Umbilical cord (tissue), 2 donors: ENCODE results near the gene CARD14. TPM values are rescaled to one million over a fixed set of nuclear protein-coding genes. Genes with fewer than 3 reads are reported as not detected.
"Not testable (repeated sequence)": the region's sequence is repeated elsewhere in the genome, so short reads cannot be mapped to it uniquely, and the experiment has no call there.

Source experiments
- DNase-seq: peaks from one replicate; pipeline ENCODE4 v3.0.0-alpha.2; 2015; ENCODE audit warnings: low spot score
- total RNA-seq: library from RNA; depleted of rRNA; stranded (reverse); fragments of >200 nt; gene quantifications from one replicate; pipeline ENCODE4 v1.2.3, GENCODE V29; 2014; ENCODE audit warnings: low replicate concordance; ENCODE audit not compliant: insufficient read depth

The CARD14 gene
- total RNA-seq, 1 donor from 2014 or later, result 3.9 TPM

- DNase-seq, result no peak
Observed at GRCh38 chr17:80223838-80224497, 54.1 kb downstream of the CARD14 start.

GRCh38 chr17:80224683-80225082, 54.9 kb downstream of the CARD14 start:
- no peak for DNase-seq

- no peak for DNase-seq
Observed at GRCh38 chr17:80225230-80225629, 55.4 kb downstream of the CARD14 start.

- no peak for DNase-seq
Observed at GRCh38 chr17:80227156-80227555, 57.3 kb downstream of the CARD14 start.

GRCh38 chr17:80227666-80228065, 57.8 kb downstream of the CARD14 start:
- DNase-seq, result no peak

GRCh38 chr17:80228477-80228876, 58.6 kb downstream of the CARD14 start:
- DNase-seq, result no peak

GRCh38 chr17:80229011-80229410, 59.2 kb downstream of the CARD14 start:
- DNase-seq, result no peak

- no peak for DNase-seq
Observed at GRCh38 chr17:80232438-80232837, 62.6 kb downstream of the CARD14 start.

- DNase-seq, result no peak
Observed at GRCh38 chr17:80233202-80233601, 63.4 kb downstream of the CARD14 start.

GRCh38 chr17:80236911-80237310, 67.1 kb downstream of the CARD14 start:
- DNase-seq, result no peak

GRCh38 chr17:80237386-80237785, 67.6 kb downstream of the CARD14 start:
- DNase-seq, result no peak

- DNase-seq, result no peak
Observed at GRCh38 chr17:80242505-80242904, 72.7 kb downstream of the CARD14 start.

- no peak for DNase-seq
Observed at GRCh38 chr17:80243526-80244433, 74.0 kb downstream of the CARD14 start.

- DNase-seq, result not testable (repeated sequence)
Observed at GRCh38 chr17:80244448-80244847, 74.6 kb downstream of the CARD14 start.

GRCh38 chr17:80244871-80245509, 75.2 kb downstream of the CARD14 start:
- no peak for DNase-seq

- DNase-seq, result no peak
Observed at GRCh38 chr17:80245566-80246265, 75.9 kb downstream of the CARD14 start.

- DNase-seq, result no peak
Observed at GRCh38 chr17:80246266-80246681, 76.4 kb downstream of the CARD14 start.

GRCh38 chr17:80246726-80247125, 76.9 kb downstream of the CARD14 start:
- no peak for DNase-seq

GRCh38 chr17:80247561-80247960, 77.7 kb downstream of the CARD14 start:
- no peak for DNase-seq

- no peak for DNase-seq
Observed at GRCh38 chr17:80248001-80248893, 78.4 kb downstream of the CARD14 start.
